T-helper 9 cell (primary cell): ENCODE results near the gene ITIH2.
"Not testable (repeated sequence)": the region's sequence is repeated elsewhere in the genome, so short reads cannot be mapped to it uniquely, and the experiment has no call there.

Source experiments
- DNase-seq: peaks from one replicate; pipeline ENCODE4 v3.0.0-alpha.2; 2020

ITIH2 gene

DNA sequence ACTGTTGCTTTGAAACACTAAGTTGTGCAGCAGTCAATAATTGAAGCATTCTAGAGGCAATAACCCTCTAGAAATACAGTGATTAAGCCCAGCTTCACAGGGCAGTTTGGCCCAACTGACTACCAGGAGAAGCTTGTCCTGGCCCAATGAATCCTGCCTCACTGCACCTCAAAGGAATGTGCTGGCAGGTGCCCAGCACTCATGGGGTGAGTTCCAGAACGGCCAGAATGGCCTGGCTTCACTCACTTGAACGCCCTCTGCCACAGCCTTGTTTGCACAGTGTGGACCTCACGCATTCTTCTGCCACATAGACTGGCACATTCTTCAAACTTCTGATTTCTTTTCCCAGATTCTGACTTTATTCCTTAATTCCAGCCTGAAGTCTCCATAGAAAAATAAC is 6.6 kb upstream of the ITIH2 start:
- DNase-seq: no peak

GRCh38 chr10:7697426-7697825 is 5.7 kb upstream of the ITIH2 start:
- no peak for DNase-seq

DNA sequence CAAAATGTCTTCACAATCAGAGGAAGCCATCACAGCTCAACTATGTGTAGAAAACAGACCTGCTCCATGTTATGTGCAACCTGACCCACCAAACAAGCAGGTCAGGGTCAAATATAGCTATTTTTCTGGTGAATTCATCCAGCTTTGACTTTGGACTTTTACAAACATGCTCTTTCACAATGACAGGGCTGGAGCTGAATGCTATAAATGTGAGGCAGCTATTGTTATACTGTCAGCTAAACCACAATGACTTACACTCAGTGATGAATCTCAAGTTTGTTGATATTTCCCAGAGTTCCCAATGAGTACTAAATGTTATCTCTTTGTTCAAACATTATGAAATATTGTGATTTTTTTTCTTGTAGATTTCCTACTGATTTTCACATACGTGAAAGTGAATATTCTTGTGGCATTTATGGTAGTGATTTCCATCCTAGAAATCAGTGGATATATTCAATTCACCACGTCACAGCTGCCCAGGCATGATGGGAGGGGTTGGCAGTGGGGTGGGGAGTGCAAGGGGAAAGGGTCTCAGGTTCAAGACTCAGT is 2.5 kb upstream of the ITIH2 start:
- DNase-seq: no peak

DNA sequence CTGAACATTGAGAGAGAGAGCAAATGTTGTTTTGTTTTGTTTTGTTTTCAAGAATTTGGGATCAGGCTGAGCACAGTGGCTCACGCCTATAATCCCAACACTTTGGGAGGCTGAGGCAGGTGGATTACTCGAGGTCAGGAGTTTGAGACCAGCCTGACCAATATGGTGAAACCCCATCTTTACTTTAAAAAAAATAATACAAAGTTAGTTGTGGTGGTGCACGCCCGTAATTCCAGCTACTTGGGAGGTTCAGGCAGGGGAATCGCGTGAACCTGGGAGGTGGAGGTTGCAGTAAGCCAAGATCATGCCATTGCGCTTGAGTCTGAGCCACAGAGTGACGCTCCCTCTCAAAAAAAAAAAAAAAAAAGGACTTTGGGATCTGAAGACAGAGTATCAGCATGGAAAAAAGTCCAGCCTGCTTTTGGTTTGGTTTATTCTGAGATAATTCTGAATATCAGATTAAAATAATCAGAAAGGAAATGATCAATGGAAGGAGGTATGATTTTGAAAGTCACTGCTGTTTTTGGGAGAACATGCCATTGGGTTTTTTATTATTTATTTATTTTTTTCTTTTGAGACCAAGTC is 1.9 kb upstream of the ITIH2 start:
- no peak for DNase-seq

- DNase-seq: no peak
These were observed 766 bp upstream of the ITIH2 start for GRCh38 chr10:7702288-7702812.

DNA sequence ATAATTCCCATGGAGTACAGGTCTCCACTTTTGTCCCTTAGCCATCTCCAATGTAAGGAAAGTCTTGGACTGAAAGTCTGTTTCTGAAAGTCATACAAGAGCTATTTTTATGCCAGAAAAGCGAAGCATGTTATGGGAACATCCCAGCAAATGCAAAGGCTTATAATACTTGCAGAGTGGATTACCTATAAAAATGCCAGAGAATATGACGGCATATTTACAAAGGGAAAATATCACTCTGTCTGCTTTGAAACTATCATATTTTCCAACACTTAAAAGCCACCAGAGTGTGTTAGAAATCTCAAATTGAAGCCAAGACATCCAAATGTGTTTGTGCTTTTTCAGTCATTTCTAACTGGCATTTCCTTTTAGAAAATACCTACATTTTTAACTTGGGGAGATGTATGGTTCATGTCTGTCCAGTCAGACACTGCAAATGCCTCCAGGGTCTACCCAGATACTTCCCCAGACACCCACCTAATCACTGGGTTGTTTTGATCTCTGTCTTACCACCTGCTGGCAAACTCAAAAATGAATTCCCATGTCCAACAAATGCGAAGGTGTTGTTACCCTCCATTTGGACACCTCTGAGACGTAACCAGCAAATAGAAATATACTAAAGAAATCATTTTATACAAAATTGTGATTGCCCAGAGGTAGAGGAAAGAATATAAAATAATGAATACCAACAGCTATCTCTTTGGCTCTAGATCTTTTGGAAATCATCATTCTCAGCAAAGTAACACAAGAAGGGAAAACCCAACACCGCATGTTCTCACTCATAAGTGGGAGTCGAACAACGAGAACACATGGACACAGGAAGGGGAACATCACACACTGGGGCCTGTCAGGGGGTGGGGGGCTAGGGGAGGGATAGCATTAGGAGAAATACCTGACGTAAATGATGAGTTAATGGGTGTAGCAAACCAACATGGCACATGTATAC is 1.2 kb downstream of the ITIH2 start:
- DNase-seq: no peak

DNA sequence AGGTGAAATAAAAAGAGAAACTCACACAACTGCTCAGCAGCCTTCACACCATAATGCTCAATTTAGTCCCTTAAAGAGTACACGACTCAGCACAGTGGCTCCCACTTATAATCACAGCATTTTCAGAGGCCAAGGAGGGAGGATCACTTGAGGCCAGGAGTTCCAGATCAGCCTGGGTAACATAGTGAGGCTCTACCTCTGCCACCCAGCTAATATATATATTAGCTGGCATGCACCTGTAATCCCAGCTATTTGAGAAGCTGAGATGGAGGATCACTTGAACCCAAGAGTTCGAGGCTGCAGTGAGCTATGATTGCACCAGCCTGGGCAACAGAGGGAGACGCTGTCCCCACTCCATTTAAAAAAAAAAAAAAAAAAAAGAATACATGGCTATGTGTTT is 2.2 kb downstream of the ITIH2 start:
- no peak for DNase-seq

DNA sequence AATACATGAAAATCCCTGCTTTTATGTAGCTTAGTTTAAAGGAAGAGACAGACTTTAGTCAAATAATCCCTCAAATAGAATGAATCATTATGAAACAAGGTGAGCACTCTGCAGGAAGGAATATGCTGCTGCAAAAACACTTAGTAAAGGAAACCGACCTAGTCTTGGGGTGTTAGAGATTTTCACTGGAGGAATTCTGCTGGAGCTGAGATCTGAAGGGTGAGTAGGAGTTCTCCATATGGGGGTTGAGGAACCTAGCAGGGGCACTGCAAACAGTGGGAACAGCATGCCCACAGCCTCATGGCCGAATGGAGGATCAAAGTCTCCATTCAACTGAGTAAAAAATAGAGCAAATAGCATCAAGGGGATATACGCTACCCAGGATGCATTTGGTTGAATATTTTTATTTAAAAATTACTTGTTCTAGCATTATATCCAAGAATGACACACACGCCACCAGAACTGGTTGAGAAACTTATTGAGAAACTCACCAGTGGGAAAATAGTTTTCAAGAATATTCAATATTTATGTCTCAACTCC is 3.5 kb downstream of the ITIH2 start:
- no peak for DNase-seq

- no peak for DNase-seq
These were observed 4.0 kb downstream of the ITIH2 start for GRCh38 chr10:7707102-7707501.

DNA sequence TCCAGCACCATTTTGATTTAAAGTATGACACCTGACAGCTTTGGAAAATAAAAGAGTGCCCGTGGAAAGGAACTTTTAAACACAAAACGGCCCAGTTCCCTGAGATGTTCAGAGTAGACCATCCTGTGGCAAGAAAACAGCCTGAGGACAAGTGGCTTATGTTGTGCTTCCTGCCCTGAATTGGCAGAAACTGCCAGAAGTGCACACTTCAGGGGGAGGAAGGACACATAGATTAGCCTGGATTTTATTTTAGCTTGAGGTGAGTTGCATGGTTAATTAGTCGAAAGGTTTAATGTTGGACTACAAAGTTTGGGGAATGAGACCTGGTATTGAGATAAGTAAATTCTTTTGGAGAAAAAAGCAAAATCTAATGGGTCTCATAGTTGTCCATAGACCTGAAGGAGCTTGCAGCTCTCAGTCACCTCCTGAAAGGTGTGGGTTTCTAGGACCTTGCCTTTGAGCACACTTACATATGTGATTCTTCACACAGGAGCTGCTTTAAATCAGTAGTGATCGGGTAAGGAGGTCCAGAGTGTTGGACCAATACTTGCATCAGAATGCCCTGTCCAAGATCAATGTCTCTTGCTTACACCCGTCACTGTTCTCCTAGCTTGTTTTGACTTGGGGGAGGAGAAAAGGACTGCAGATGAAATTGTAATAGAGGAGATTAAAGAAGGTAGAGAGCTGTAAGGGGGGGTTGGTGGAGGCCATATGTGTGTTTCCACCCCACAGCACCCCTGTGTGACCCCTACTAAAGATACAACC is 4.9 kb downstream of the ITIH2 start:
- no peak for DNase-seq

DNA sequence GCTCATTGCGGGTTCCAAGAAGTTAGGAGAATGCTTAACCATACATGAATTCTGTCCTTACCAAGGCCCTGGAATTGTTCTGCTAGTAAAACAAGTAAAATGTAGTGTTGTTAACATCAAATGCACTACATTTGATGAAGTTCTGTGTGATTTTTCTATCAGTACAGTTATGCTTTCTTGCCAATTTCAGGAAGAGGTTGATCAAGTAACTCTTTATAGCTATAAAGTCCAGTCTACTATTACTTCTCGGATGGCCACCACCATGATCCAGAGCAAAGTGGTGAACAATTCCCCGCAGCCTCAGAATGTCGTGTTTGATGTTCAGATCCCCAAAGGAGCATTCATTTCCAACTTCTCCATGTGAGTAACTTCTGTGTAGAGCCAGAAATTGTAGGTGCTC is 5.7 kb downstream of the ITIH2 start:
- no peak for DNase-seq

GRCh38 chr10:7710446-7710845 is 7.3 kb downstream of the ITIH2 start:
- no peak for DNase-seq

GRCh38 chr10:7711075-7711474 is 8.0 kb downstream of the ITIH2 start:
- DNase-seq: not testable (repeated sequence)

GRCh38 chr10:7715515-7715914 is 12.4 kb downstream of the ITIH2 start:
- DNase-seq: no peak

- no peak for DNase-seq
These were observed 14.7 kb downstream of the ITIH2 start for GRCh38 chr10:7717767-7718166.

GRCh38 chr10:7718685-7719084 is 15.6 kb downstream of the ITIH2 start:
- no peak for DNase-seq

DNA sequence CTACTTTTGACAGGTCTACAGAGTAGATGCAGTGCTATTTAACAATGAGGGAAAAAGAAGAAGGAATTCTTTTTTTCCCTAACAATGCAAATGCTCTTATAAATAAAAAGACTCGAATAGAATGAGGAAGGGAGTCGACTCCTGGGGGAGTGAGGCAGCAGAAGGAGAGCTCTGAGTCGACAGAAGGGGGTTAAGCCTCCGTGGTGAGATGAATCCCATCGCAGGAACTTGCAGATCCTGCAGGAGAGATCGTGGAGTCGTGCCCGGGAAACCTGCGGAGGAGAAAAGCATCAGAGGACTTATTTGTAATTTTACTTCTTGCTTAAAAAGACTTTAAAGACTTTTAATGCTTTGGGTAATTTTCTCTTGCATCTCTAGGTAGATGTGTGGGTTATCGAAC is 17.4 kb downstream of the ITIH2 start:
- DNase-seq: no peak

DNA sequence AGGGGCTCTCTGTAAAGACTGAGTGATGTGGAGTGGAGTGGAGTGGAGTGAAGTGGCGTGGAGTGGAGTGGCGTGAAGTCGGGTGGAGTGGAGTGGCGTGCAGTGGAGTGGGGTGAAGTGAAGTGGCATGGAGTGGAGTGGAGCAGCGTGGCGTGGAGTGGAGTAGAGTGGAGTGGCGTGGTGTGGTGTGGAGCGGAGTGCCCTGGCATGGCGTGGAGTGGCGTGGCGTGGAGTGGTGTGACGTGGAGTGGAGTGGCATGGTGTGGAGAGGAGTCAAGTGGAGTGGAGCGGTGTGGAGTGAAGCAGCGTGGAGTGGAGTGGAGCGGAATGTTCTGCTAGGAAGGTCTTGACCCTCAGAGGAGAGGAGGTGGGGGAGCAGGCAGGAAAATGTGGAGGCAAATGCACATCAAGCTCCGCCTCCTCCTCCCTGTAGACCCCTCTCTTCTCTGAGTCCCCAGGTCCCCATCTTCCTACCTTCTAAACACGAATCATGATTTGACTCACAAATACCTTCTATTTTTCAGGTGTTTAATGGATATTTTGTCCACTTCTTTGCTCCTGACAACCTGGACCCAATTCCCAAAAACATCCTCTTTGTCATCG is 19.9 kb downstream of the ITIH2 start:
- DNase-seq: no peak

- no peak for DNase-seq
These were observed 31.7 kb downstream of the ITIH2 start for GRCh38 chr10:7734821-7735220.

GRCh38 chr10:7738536-7739407 is 35.7 kb downstream of the ITIH2 start:
- no peak for DNase-seq

DNA sequence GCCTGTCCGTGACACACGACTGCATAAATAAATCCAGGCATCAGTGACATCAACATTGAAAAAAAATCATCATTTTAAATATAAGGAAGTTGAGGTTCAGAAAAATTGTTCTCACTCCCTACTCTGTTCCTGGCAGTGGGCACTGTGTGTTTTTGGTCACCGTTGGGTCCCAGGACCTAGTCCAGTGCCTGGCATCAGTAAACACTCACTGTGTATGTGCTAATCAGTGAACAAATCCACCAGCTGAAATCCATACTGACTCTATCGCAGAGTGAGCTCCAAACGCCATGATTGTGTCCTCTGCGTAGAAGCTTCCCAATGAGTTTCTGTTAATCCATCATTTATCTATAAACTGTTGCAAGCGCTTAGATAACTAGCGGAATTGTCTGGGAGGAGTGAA is 41.2 kb downstream of the ITIH2 start:
- no peak for DNase-seq
